Calu3 (cell line): Measurements from ENCODE around the gene PBOV1. TPM values are rescaled to one million over a fixed set of nuclear protein-coding genes. Genes with fewer than 3 reads are reported as not detected.

Experiments
- BruUV-seq: library from RNA; stranded (reverse); fragments of 400-500 nt; replicated peaks from 2 replicates; lab custom pipeline; 2021; lab: Mats Ljungman, UMichigan
- CTCF ChIA-PET: fragments of 300-600 bp; sonication (Branson Sonifier 250); formaldehyde crosslinking; loops from one replicate; lab custom pipeline; 2022; ENCODE audit warnings: antibody characterized with exemption; lab: Charles Lee
- DNase-seq: peaks from one replicate; pipeline ENCODE4 v3.0.0; 2022
- H3K27ac Mint-ChIP-seq: one replicate; pipeline ENCODE4 v1.8.0; 2022; ENCODE audit warnings: mixed read lengths; ENCODE audit not compliant: unreplicated experiment
- H3K27me3 Mint-ChIP-seq: one replicate; pipeline ENCODE4 v1.8.0; 2022; ENCODE audit warnings: mixed read lengths; ENCODE audit not compliant: unreplicated experiment
- H3K36me3 Mint-ChIP-seq: one replicate; pipeline ENCODE4 v1.8.0; 2022; ENCODE audit warnings: mild to moderate bottlenecking, moderate library complexity, mixed read lengths; ENCODE audit not compliant: insufficient read depth, unreplicated experiment
- H3K4me1 Mint-ChIP-seq: one replicate; pipeline ENCODE4 v1.8.0; 2022; ENCODE audit warnings: mild to moderate bottlenecking, low read depth, mixed read lengths; ENCODE audit not compliant: unreplicated experiment
- H3K4me3 Mint-ChIP-seq: one replicate; pipeline ENCODE4 v1.8.0; 2022; ENCODE audit warnings: mild to moderate bottlenecking, low read depth, moderate library complexity, mixed read lengths; ENCODE audit not compliant: unreplicated experiment
- H3K9me3 Mint-ChIP-seq: one replicate; pipeline ENCODE4 v1.8.0; 2022; ENCODE audit warnings: low read depth, mixed read lengths; ENCODE audit not compliant: unreplicated experiment
- intact Hi-C: fragments of 100-400 bp; cut with micrococcal nuclease; formaldehyde crosslinking; loops from one replicate; pipeline ENCODE4 v1.10.0; 2022; ENCODE audit not compliant: unreplicated experiment
- total RNA-seq: library from RNA; stranded (reverse); gene quantifications from 2 replicates; pipeline ENCODE4 v1.2.3, GENCODE V29; 2022
- TF ChIP-seq, protein P1 (sequence below): fragments of 200-600 bp; IDR thresholded peaks from one replicate; pipeline ENCODE4 v1.8.0; 2022; ENCODE audit warnings: antibody characterized with exemption; ENCODE audit not compliant: unreplicated experiment

The PBOV1 gene
- total RNA-seq, 1 experiment from 2014 or later = not detected

DNA sequence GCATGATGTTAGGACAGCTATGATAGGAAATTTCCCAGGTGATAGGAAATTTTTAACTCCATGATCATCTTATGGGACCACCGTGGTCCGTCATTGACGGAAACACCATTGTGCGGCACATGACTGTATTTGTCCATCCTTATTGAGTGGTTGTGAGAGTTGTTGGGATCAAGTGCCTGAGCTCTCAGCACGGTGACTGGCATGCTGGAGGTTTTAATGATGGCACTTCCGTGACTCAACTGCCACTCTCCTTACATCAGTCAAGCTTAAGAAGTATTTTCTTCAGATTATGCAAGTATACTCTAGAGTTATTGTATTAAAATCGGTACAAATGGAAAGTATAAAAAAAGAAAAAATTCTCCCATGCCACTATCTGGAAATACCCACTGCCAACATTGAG lies 20.7 kb downstream of the PBOV1 start:
- CTCF ChIA-PET = no interaction called here
- Mint-ChIP-seq H3K27ac (no peak overlapping the region), H3K4me1 (no peaks in the 10 kb centered on the region), H3K36me3 (no peaks in the 10 kb centered on the region), H3K27me3 (no peaks in the 10 kb centered on the region), H3K9me3 (no peaks in the 10 kb centered on the region), H3K4me3 (no peak overlapping the region)
- no peak for DNase-seq
- intact Hi-C loops = no loop called here
- BruUV-seq = no TSS peak
- TF ChIP-seq, protein P1, sequence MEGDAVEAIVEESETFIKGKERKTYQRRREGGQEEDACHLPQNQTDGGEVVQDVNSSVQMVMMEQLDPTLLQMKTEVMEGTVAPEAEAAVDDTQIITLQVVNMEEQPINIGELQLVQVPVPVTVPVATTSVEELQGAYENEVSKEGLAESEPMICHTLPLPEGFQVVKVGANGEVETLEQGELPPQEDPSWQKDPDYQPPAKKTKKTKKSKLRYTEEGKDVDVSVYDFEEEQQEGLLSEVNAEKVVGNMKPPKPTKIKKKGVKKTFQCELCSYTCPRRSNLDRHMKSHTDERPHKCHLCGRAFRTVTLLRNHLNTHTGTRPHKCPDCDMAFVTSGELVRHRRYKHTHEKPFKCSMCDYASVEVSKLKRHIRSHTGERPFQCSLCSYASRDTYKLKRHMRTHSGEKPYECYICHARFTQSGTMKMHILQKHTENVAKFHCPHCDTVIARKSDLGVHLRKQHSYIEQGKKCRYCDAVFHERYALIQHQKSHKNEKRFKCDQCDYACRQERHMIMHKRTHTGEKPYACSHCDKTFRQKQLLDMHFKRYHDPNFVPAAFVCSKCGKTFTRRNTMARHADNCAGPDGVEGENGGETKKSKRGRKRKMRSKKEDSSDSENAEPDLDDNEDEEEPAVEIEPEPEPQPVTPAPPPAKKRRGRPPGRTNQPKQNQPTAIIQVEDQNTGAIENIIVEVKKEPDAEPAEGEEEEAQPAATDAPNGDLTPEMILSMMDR = no peak

DNA sequence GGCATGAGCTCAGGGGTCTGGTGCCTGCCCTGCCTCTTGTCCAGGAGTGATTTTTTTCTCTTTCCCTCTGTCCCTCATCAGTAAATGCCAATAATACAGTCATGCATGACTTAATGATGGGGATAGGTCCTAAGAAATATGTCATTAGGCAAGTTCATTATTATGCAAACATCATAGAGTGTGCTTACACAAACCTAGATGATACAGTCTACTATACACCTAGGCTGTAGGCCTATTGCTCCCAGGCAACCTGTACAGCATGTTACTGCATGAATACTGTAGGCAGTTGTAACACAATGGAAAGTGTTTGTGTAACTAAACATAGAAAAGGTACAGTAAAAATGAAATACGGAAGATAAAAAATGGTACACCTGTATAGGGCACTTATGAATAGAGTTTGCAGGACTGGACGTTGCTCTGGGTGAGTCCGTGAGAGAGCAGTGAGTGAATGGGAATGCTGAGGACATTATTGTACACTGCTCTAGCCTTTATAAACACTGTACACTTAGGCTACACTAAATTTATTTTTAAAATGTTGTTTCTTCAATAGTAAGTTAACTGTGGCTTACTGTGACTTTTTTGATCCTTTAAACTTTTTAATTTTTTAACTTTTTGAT lies 22.1 kb downstream of the PBOV1 start:
- intact Hi-C loops = no loop called here
- Mint-ChIP-seq H3K27me3 (no peaks in the 10 kb centered on the region), H3K36me3 (no peaks in the 10 kb centered on the region), H3K27ac (no peak overlapping the region), H3K9me3 (no peaks in the 10 kb centered on the region), H3K4me3 (no peak overlapping the region), H3K4me1 (no peaks in the 10 kb centered on the region)
- CTCF ChIA-PET = no interaction called here
- no TSS peak for BruUV-seq
- no peak for DNase-seq
- TF ChIP-seq, protein P1 = no peak

DNA sequence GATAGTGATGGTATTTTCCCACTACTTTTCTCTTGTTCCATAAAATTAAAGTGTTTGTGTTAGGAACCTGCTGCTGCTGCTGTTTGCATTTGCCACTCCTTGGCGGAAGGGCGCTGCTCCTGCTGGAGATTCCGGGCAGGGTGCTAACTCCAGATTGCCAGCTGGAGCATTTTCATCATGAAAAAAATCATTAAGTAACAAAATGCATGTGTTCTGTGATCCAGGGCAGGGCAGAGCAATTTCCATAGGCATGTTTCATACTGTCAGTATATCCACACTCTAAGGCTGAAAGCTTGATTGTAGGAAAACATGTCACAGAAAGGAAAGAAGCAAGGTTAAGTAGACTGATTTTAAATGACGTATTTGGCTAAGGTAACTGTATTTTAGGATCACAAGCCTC lies 24.0 kb downstream of the PBOV1 start:
- Mint-ChIP-seq H3K27ac (no peak overlapping the region), H3K27me3 (no peaks in the 10 kb centered on the region), H3K36me3 (no peaks in the 10 kb centered on the region), H3K4me1 (no peaks in the 10 kb centered on the region), H3K9me3 (no peaks in the 10 kb centered on the region), H3K4me3 (no peak overlapping the region)
- CTCF ChIA-PET = no interaction called here
- no peak for DNase-seq
- BruUV-seq = no TSS peak
- TF ChIP-seq, protein P1 = no peak
- intact Hi-C loops = no loop called here

DNA sequence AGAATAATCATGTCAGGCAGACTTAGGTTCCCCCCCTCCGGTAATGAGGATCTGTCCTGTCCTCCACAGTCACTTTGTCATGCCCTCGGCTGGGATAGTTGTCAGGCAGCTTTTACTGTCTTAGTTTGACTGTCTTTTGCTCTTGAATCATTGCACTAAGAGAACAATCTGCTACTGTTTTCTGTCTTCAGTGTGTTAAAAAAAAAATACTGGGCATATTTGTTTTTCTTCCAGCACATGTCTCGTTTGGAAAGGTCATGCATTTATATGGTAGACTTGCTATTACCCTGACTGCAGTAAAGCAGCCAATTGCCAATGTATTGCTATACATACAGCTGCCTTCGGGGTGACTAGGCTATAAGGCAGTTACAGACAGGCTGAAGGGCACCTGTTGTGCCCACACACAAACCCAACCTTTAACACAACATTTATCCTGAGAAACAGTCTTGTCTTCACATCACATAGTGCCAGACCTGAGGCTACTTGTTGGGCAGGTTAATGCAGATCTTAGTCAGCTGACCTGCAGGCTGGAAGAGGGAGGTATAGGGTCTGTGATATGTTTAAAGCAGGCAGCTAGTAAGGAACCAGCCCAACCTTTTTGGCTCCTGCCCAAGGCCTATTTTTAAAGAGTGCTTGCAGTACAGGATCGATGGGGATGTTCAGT lies 29.9 kb downstream of the PBOV1 start:
- Mint-ChIP-seq H3K9me3 (no peaks in the 10 kb centered on the region), H3K4me3 (no peak overlapping the region), H3K36me3 (peaks cover 5% of the 10 kb centered on the region), H3K4me1 (peaks cover 15% of the 10 kb centered on the region), H3K27ac (no peak overlapping the region), H3K27me3 (no peaks in the 10 kb centered on the region)
- peak; percentile 19 for DNase-seq
- CTCF ChIA-PET = no interaction called here
- no TSS peak for BruUV-seq
- TF ChIP-seq, protein P1 = no peak
- intact Hi-C loops = no loop called here
